WTC11 (cell line): ENCODE results near the gene MKLN1. TPM values are rescaled to one million over a fixed set of nuclear protein-coding genes. Genes with fewer than 3 reads are reported as not detected.

Source experiments
- ATAC-seq: fragments of 200-7000 bp; cut with Tn5 transposase; 2 replicates; pipeline ENCODE4 v1.10.0; 2021; ENCODE audit warnings: mild to moderate bottlenecking, moderate library complexity
- CTCF ChIA-PET: fragments of 300-600 bp; sonication (Branson Sonifier 250); formaldehyde crosslinking; loops from one replicate; lab custom pipeline; 2021; ENCODE audit warnings: antibody characterized with exemption; lab: Charles Lee
- POLR2A ChIA-PET: fragments of 350-600 bp; sonication (Branson Sonifier 250); formaldehyde crosslinking; loops from one replicate; lab custom pipeline; 2021; ENCODE audit warnings: antibody characterized with exemption; lab: Charles Lee
- DNase-seq: peaks from one replicate; pipeline ENCODE4 v3.0.0; 2021; ENCODE audit warnings: low spot score
- H3K27ac Mint-ChIP-seq: 2 replicates; pipeline ENCODE4 v1.8.0; 2021; ENCODE audit warnings: mixed read lengths
- H3K27me3 Mint-ChIP-seq: 2 replicates; pipeline ENCODE4 v1.8.0; 2021; ENCODE audit warnings: low read depth, mild to moderate bottlenecking, moderate library complexity, mixed read lengths
- H3K36me3 Mint-ChIP-seq: 2 replicates; pipeline ENCODE4 v1.8.0; 2021; ENCODE audit warnings: mixed read lengths
- H3K4me1 Mint-ChIP-seq: 2 replicates; pipeline ENCODE4 v1.8.0; 2022; ENCODE audit warnings: mixed read lengths
- H3K4me3 Mint-ChIP-seq: 2 replicates; pipeline ENCODE4 v1.8.0; 2021; ENCODE audit warnings: mild to moderate bottlenecking, moderate library complexity, mixed read lengths
- H3K9me3 Mint-ChIP-seq: 2 replicates; pipeline ENCODE4 v1.8.0; 2021; ENCODE audit warnings: mixed read lengths
- AFF4 ChIP-seq: sonication (generic); formaldehyde crosslinking; IDR thresholded peaks from 2 replicates; pipeline ENCODE4 v1.8.1; 2023; ENCODE audit warnings: mild to moderate bottlenecking, missing genetic modification reagents, borderline replicate concordance
- AR ChIP-seq: fragments of 250-450 bp; sonication (Bioruptor Pico); IDR thresholded peaks from 2 replicates; pipeline ENCODE4 v1.9.0; 2021; ENCODE audit warnings: mild to moderate bottlenecking
- CBFB ChIP-seq: sonication (generic); formaldehyde crosslinking; IDR thresholded peaks from 2 replicates; pipeline ENCODE4 v1.8.1; 2022; ENCODE audit warnings: mild to moderate bottlenecking, low read depth, missing genetic modification reagents
- RORB ChIP-seq: fragments of 250-450 bp; sonication (Bioruptor Pico); IDR thresholded peaks from 2 replicates; pipeline ENCODE4 v1.9.0; 2021; ENCODE audit warnings: mild to moderate bottlenecking
- SOX15 ChIP-seq: fragments of 250-450 bp; sonication (Bioruptor Pico); IDR thresholded peaks from 2 replicates; pipeline ENCODE4 v1.9.0; 2021; ENCODE audit warnings: mild to moderate bottlenecking
- TEAD1 ChIP-seq: sonication (generic); formaldehyde crosslinking; IDR thresholded peaks from 2 replicates; pipeline ENCODE4 v1.8.0; 2022; ENCODE audit warnings: mild to moderate bottlenecking, missing genetic modification reagents
- USF2 ChIP-seq: sonication (generic); formaldehyde crosslinking; IDR thresholded peaks from 2 replicates; pipeline ENCODE4 v1.8.1; 2023; ENCODE audit warnings: mild to moderate bottlenecking, missing genetic modification reagents, moderate library complexity
- ZMAT4 ChIP-seq: fragments of 250-450 bp; sonication (Bioruptor Pico); IDR thresholded peaks from 2 replicates; pipeline ENCODE4 v1.9.0; 2021; ENCODE audit warnings: mild to moderate bottlenecking
- ZNF121 ChIP-seq: sonication (generic); formaldehyde crosslinking; IDR thresholded peaks from 2 replicates; pipeline ENCODE4 v1.8.0; 2023; ENCODE audit warnings: missing genetic modification reagents
- ZNF423 ChIP-seq: fragments of 250-450 bp; sonication (Bioruptor Pico); IDR thresholded peaks from 2 replicates; pipeline ENCODE4 v2.1.2; 2022; ENCODE audit warnings: mild to moderate bottlenecking, moderate library complexity
- total RNA-seq: library from RNA; stranded (reverse); gene quantifications from 3 replicates; pipeline ENCODE4 v1.2.3, GENCODE V29; 2021
- TF ChIP-seq, protein P1 (sequence below): sonication (generic); formaldehyde crosslinking; IDR thresholded peaks from 2 replicates; pipeline ENCODE4 v1.8.0; 2022; ENCODE audit warnings: mild to moderate bottlenecking, missing genetic modification reagents
- TF ChIP-seq, protein P2 (sequence below): sonication (generic); formaldehyde crosslinking; IDR thresholded peaks from 2 replicates; pipeline ENCODE4 v1.8.1; 2022; ENCODE audit warnings: low read depth, missing genetic modification reagents, borderline replicate concordance
- TF ChIP-seq, protein P3 (sequence below): sonication (generic); formaldehyde crosslinking; IDR thresholded peaks from 2 replicates; pipeline ENCODE4 v1.8.0; 2022; ENCODE audit warnings: mild to moderate bottlenecking, missing genetic modification reagents
- TF ChIP-seq, protein P4 (sequence below): sonication (generic); formaldehyde crosslinking; IDR thresholded peaks from 2 replicates; pipeline ENCODE4 v1.8.1; 2022; ENCODE audit warnings: missing genetic modification reagents, borderline replicate concordance
- TF ChIP-seq, protein P5 (sequence below): sonication (generic); formaldehyde crosslinking; conservative IDR thresholded peaks from 2 replicates; pipeline ENCODE4 v1.8.1; 2022; ENCODE audit warnings: mild to moderate bottlenecking, missing genetic modification reagents
- TF ChIP-seq, protein P6 (sequence below): sonication (generic); formaldehyde crosslinking; IDR thresholded peaks from 2 replicates; pipeline ENCODE4 v1.8.0; 2023; ENCODE audit warnings: missing genetic modification reagents, mild to moderate bottlenecking, borderline replicate concordance
- TF ChIP-seq, protein P7 (sequence below): sonication (generic); formaldehyde crosslinking; conservative IDR thresholded peaks from 2 replicates; pipeline ENCODE4 v1.8.1; 2023; ENCODE audit warnings: mild to moderate bottlenecking, low read depth, missing genetic modification reagents, moderate library complexity

MKLN1 gene
- total RNA-seq, 1 experiment from 2014 or later, result 37.6 TPM

GRCh38 chr7:131501422-131501821 lies 173.7 kb downstream of the MKLN1 start:
- DNase-seq (no peak), ATAC-seq (no peak)
- peak overlapping the region; percentile 79; the same call in 1 of the 2 replicates for H3K27ac Mint-ChIP-seq
- H3K27me3 Mint-ChIP-seq, result no peaks in the 10 kb centered on the region
- ChIA-PET CTCF (interaction anchor here (1.6 to 2.2 kb wide), 2 partner anchors 45 to 154 kb away, joined by 3 to 9 read pairs; no protein-coding TSS in a partner anchor), POLR2A (no interaction called here)
- H3K4me3 Mint-ChIP-seq, result no peak overlapping the region
- no peaks in the 10 kb centered on the region for H3K9me3 Mint-ChIP-seq
- peaks cover 75% of the 10 kb centered on the region for H3K36me3 Mint-ChIP-seq
- peaks cover 8% of the 10 kb centered on the region; the same call in 1 of the 2 replicates for H3K4me1 Mint-ChIP-seq
- no peak for TF ChIP-seq CBFB (CRISPR knock-in tag)
- TF ChIP-seq USF2 (CRISPR knock-in tag), result no peak
- TF ChIP-seq ZMAT4, result no peak
- TF ChIP-seq TEAD1 (CRISPR knock-in tag), result no peak
- TF ChIP-seq, protein P1, sequence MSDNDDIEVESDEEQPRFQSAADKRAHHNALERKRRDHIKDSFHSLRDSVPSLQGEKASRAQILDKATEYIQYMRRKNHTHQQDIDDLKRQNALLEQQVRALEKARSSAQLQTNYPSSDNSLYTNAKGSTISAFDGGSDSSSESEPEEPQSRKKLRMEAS (CRISPR knock-in tag), result no peak
- TF ChIP-seq, protein P2, sequence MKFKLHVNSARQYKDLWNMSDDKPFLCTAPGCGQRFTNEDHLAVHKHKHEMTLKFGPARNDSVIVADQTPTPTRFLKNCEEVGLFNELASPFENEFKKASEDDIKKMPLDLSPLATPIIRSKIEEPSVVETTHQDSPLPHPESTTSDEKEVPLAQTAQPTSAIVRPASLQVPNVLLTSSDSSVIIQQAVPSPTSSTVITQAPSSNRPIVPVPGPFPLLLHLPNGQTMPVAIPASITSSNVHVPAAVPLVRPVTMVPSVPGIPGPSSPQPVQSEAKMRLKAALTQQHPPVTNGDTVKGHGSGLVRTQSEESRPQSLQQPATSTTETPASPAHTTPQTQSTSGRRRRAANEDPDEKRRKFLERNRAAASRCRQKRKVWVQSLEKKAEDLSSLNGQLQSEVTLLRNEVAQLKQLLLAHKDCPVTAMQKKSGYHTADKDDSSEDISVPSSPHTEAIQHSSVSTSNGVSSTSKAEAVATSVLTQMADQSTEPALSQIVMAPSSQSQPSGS (CRISPR knock-in tag), result no peak
- no peak for TF ChIP-seq AR (CRISPR knock-in tag)
- no peak for TF ChIP-seq AFF4 (CRISPR knock-in tag)
- TF ChIP-seq ZNF423 (CRISPR knock-in tag), result no peak
- TF ChIP-seq, protein P3, sequence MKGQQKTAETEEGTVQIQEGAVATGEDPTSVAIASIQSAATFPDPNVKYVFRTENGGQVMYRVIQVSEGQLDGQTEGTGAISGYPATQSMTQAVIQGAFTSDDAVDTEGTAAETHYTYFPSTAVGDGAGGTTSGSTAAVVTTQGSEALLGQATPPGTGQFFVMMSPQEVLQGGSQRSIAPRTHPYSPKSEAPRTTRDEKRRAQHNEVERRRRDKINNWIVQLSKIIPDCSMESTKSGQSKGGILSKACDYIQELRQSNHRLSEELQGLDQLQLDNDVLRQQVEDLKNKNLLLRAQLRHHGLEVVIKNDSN (CRISPR knock-in tag), result no peak
- TF ChIP-seq, protein P4, sequence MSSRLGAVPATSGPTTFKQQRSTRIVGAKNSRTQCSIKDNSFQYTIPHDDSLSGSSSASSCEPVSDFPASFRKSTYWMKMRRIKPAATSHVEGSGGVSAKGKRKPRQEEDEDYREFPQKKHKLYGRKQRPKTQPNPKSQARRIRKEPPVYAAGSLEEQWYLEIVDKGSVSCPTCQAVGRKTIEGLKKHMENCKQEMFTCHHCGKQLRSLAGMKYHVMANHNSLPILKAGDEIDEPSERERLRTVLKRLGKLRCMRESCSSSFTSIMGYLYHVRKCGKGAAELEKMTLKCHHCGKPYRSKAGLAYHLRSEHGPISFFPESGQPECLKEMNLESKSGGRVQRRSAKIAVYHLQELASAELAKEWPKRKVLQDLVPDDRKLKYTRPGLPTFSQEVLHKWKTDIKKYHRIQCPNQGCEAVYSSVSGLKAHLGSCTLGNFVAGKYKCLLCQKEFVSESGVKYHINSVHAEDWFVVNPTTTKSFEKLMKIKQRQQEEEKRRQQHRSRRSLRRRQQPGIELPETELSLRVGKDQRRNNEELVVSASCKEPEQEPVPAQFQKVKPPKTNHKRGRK, result no peak
- TF ChIP-seq, protein P5, sequence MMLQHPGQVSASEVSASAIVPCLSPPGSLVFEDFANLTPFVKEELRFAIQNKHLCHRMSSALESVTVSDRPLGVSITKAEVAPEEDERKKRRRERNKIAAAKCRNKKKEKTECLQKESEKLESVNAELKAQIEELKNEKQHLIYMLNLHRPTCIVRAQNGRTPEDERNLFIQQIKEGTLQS (CRISPR knock-in tag), result no peak
- TF ChIP-seq, protein P6, sequence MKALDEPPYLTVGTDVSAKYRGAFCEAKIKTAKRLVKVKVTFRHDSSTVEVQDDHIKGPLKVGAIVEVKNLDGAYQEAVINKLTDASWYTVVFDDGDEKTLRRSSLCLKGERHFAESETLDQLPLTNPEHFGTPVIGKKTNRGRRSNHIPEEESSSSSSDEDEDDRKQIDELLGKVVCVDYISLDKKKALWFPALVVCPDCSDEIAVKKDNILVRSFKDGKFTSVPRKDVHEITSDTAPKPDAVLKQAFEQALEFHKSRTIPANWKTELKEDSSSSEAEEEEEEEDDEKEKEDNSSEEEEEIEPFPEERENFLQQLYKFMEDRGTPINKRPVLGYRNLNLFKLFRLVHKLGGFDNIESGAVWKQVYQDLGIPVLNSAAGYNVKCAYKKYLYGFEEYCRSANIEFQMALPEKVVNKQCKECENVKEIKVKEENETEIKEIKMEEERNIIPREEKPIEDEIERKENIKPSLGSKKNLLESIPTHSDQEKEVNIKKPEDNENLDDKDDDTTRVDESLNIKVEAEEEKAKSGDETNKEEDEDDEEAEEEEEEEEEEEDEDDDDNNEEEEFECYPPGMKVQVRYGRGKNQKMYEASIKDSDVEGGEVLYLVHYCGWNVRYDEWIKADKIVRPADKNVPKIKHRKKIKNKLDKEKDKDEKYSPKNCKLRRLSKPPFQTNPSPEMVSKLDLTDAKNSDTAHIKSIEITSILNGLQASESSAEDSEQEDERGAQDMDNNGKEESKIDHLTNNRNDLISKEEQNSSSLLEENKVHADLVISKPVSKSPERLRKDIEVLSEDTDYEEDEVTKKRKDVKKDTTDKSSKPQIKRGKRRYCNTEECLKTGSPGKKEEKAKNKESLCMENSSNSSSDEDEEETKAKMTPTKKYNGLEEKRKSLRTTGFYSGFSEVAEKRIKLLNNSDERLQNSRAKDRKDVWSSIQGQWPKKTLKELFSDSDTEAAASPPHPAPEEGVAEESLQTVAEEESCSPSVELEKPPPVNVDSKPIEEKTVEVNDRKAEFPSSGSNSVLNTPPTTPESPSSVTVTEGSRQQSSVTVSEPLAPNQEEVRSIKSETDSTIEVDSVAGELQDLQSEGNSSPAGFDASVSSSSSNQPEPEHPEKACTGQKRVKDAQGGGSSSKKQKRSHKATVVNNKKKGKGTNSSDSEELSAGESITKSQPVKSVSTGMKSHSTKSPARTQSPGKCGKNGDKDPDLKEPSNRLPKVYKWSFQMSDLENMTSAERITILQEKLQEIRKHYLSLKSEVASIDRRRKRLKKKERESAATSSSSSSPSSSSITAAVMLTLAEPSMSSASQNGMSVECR (CRISPR knock-in tag), result no peak
- no peak for TF ChIP-seq ZNF121 (CRISPR knock-in tag)
- TF ChIP-seq, protein P7, sequence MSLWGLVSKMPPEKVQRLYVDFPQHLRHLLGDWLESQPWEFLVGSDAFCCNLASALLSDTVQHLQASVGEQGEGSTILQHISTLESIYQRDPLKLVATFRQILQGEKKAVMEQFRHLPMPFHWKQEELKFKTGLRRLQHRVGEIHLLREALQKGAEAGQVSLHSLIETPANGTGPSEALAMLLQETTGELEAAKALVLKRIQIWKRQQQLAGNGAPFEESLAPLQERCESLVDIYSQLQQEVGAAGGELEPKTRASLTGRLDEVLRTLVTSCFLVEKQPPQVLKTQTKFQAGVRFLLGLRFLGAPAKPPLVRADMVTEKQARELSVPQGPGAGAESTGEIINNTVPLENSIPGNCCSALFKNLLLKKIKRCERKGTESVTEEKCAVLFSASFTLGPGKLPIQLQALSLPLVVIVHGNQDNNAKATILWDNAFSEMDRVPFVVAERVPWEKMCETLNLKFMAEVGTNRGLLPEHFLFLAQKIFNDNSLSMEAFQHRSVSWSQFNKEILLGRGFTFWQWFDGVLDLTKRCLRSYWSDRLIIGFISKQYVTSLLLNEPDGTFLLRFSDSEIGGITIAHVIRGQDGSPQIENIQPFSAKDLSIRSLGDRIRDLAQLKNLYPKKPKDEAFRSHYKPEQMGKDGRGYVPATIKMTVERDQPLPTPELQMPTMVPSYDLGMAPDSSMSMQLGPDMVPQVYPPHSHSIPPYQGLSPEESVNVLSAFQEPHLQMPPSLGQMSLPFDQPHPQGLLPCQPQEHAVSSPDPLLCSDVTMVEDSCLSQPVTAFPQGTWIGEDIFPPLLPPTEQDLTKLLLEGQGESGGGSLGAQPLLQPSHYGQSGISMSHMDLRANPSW (CRISPR knock-in tag), result no peak
- TF ChIP-seq SOX15 (CRISPR knock-in tag), result no peak
- no peak for TF ChIP-seq RORB
